ENCODE measurements around the gene CENPE. TPM values are rescaled to one million over a fixed set of nuclear protein-coding genes. Genes with fewer than 3 reads are reported as not detected.

CENPE gene
- total and polyA plus RNA-seq, 2 of the 8 experiments (the other 6 are each of a cell fraction or from before 2014, with no cell fraction given), result 2.1 to 49.0 TPM

DNA sequence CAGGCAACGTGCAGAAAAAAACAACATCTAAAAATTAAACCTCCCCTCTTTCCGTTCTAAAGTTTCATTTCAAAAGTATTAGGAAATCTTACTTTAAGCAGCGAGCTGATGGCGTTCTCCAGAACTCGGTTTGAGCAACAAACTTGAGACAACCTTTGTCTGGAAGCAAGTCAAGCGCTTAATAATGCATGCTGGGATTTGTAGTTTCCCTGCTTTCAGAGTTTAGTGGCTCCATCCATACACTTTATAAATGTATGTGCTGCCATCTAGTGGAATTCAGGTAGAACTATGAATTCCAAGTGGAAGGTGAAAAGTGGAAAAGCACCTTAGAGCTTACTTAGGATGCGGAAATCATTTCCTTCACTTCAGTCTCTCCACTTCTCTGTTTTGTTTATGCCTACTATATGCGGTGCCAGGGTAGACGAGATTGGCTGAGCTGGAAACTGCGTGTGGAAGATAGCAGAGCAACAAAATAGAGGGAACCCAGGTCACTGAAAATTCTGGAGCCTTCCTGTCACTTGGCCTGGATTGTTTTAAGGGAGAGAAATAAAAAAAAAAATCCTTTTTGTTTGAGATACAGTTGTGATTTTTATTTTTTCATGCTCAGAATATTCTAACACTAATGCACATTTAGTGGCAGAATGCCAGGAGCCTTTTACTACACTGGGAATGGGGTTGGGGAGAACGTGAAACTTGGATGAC, 98.3 kb downstream of the CENPE start, which contains the start of gene BDH2 (continued):
- TF ChIP-seq CREB1 (IDR thresholded peaks at IDR 0.05) (peak; percentile 23; the same call in 1 of the 2 replicates), SP1 (IDR thresholded peaks at IDR 0.05; ENCODE audit: low read depth, low read length) (no peak), MAFK (IDR thresholded peaks at IDR 0.05; ENCODE audit: low read depth, low read length) (no peak), HDAC2 (IDR thresholded peaks at IDR 0.05; ENCODE audit: borderline replicate concordance in 1 of 2, low read depth in 2 of 2, low read length in 2 of 2) (no peak), TEAD4 (IDR thresholded peaks at IDR 0.05; ENCODE audit: low read depth, low read length) (peak; percentile 77), ZNF274 (IDR thresholded peaks at IDR 0.05; ENCODE audit: borderline replicate concordance, extremely low read depth, low read length) (no peak), NANOG (IDR thresholded peaks at IDR 0.05; ENCODE audit: insufficient read depth, low read depth, low read length, poor library complexity, severe bottlenecking) (no peak), CBX5 (IDR thresholded peaks at IDR 0.05; ENCODE audit: low read depth, low read length) (no peak), PHF8 (conservative IDR thresholded peaks at IDR 0.05; ENCODE audit: low read depth, low read length) (0 out of 2 replicates have a peak, but pooled peaks have one; percentile 31), JUND (IDR thresholded peaks at IDR 0.05; ENCODE audit: low read length) (no peak), CHD1 (IDR thresholded peaks at IDR 0.05; ENCODE audit: low read depth, low read length) (no peak), POLR2AphosphoS5 (IDR thresholded peaks at IDR 0.05; ENCODE audit: low read depth, low read length) (peak; percentile 66), SAP30 (IDR thresholded peaks at IDR 0.05; ENCODE audit: insufficient read depth, insufficient replicate concordance, low read length) (no peak), TCF12 (IDR thresholded peaks at IDR 0.05; ENCODE audit: low read depth, low read length) (no peak), RAD21 (IDR thresholded peaks at IDR 0.05 in 1 of 2, conservative IDR thresholded peaks at IDR 0.05 in 1 of 2; ENCODE audit: low read depth in 2 of 2, low read length in 2 of 2) (peak; percentile 75 to 78)
- TF ChIP-seq, protein P1, sequence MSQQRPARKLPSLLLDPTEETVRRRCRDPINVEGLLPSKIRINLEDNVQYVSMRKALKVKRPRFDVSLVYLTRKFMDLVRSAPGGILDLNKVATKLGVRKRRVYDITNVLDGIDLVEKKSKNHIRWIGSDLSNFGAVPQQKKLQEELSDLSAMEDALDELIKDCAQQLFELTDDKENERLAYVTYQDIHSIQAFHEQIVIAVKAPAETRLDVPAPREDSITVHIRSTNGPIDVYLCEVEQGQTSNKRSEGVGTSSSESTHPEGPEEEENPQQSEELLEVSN (IDR thresholded peaks at IDR 0.05), result no peak
- TF ChIP-seq, protein P2, sequence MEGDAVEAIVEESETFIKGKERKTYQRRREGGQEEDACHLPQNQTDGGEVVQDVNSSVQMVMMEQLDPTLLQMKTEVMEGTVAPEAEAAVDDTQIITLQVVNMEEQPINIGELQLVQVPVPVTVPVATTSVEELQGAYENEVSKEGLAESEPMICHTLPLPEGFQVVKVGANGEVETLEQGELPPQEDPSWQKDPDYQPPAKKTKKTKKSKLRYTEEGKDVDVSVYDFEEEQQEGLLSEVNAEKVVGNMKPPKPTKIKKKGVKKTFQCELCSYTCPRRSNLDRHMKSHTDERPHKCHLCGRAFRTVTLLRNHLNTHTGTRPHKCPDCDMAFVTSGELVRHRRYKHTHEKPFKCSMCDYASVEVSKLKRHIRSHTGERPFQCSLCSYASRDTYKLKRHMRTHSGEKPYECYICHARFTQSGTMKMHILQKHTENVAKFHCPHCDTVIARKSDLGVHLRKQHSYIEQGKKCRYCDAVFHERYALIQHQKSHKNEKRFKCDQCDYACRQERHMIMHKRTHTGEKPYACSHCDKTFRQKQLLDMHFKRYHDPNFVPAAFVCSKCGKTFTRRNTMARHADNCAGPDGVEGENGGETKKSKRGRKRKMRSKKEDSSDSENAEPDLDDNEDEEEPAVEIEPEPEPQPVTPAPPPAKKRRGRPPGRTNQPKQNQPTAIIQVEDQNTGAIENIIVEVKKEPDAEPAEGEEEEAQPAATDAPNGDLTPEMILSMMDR (IDR thresholded peaks at IDR 0.05; ENCODE audit: control extremely low read depth in 1 of 3, insufficient read depth in 1 of 3, low read depth in 1 of 3, low read length in 3 of 3), result peak in 2 of 3 experiments; percentile 63 to 72; a peak in 3 of 4 replicates
- TF ChIP-seq, protein P3, sequence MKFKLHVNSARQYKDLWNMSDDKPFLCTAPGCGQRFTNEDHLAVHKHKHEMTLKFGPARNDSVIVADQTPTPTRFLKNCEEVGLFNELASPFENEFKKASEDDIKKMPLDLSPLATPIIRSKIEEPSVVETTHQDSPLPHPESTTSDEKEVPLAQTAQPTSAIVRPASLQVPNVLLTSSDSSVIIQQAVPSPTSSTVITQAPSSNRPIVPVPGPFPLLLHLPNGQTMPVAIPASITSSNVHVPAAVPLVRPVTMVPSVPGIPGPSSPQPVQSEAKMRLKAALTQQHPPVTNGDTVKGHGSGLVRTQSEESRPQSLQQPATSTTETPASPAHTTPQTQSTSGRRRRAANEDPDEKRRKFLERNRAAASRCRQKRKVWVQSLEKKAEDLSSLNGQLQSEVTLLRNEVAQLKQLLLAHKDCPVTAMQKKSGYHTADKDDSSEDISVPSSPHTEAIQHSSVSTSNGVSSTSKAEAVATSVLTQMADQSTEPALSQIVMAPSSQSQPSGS (IDR thresholded peaks at IDR 0.05; ENCODE audit: low read length), result no peak

Data from H1 (cell line).